GM23338 (cell line): ENCODE measurements around the gene CD4. TPM values are rescaled to one million over a fixed set of nuclear protein-coding genes. Genes with fewer than 3 reads are reported as not detected.
A peak's percentile ranks its signal among the peaks of the same experiment; 100 is the strongest.

ENCODE experiments used
- ATAC-seq: fragments of 200-7000 bp; cut with Tn5 transposase; 3 replicates; pipeline ENCODE4 v1.9.1; 2020
- DNase-seq: peaks from one replicate; pipeline ENCODE4 v3.0.0-alpha.2; 2015; ENCODE audit warnings: low spot score
- H2AFZ ChIP-seq: fragments of 200-600 bp; sonication (generic); 2 replicates; pipeline ENCODE4 v1.8.0; 2016; ENCODE audit warnings: antibody characterized with exemption, mild to moderate bottlenecking, moderate library complexity
- H3F3A ChIP-seq: fragments of 200-600 bp; sonication (generic); replicated peaks from 2 replicates; pipeline ENCODE4 v1.8.0; 2017; ENCODE audit warnings: antibody characterized with exemption, mixed run types, low read depth
- H3K27ac ChIP-seq: fragments of 200-600 bp; sonication (generic); 2 replicates; pipeline ENCODE4 v1.6.1; 2016; ENCODE audit warnings: low read depth
- H3K27me3 ChIP-seq: fragments of 200-600 bp; sonication (generic); 2 replicates; pipeline ENCODE4 v1.8.0; 2016; ENCODE audit warnings: mild to moderate bottlenecking, mixed run types, moderate library complexity; ENCODE audit not compliant: insufficient read depth
- H3K36me3 ChIP-seq: fragments of 200-600 bp; sonication (generic); 2 replicates; pipeline ENCODE4 v1.8.0; 2016; ENCODE audit warnings: mild to moderate bottlenecking; ENCODE audit not compliant: insufficient read depth
- H3K4me1 ChIP-seq: fragments of 200-600 bp; sonication (generic); 2 replicates; pipeline ENCODE4 v1.8.0; 2016; ENCODE audit warnings: mild to moderate bottlenecking, moderate library complexity; ENCODE audit not compliant: insufficient read depth
- H3K4me2 ChIP-seq: fragments of 200-600 bp; sonication (generic); 2 replicates; pipeline ENCODE4 v1.7.1; 2017; ENCODE audit warnings: mixed run types
- H3K4me3 ChIP-seq: fragments of 200-600 bp; sonication (generic); 2 replicates; pipeline ENCODE4 v1.6.1; 2016; ENCODE audit warnings: mixed run types
- H3K79me2 ChIP-seq: fragments of 200-600 bp; sonication (generic); replicated peaks from 2 replicates; pipeline ENCODE4 v1.8.0; 2017; ENCODE audit warnings: mild to moderate bottlenecking; ENCODE audit not compliant: insufficient read depth
- H3K9me2 ChIP-seq: fragments of 200-600 bp; sonication (generic); 2 replicates; pipeline ENCODE4 v1.8.0; 2017; ENCODE audit not compliant: insufficient read depth
- H4K20me1 ChIP-seq: fragments of 200-600 bp; sonication (generic); replicated peaks from 2 replicates; pipeline ENCODE4 v1.8.0; 2017; ENCODE audit warnings: mild to moderate bottlenecking; ENCODE audit not compliant: insufficient read depth
- H3K27ac Mint-ChIP-seq: 2 replicates; pipeline ENCODE4 v1.8.0; 2020; ENCODE audit warnings: inconsistent platforms, mild to moderate bottlenecking, moderate library complexity, mixed read lengths
- H3K27me3 Mint-ChIP-seq: 3 replicates; pipeline ENCODE4 v1.8.0; 2022; ENCODE audit warnings: low read depth, mild to moderate bottlenecking, moderate library complexity, mixed read lengths, inconsistent platforms; ENCODE audit not compliant: insufficient read depth, poor library complexity
- H3K36me3 Mint-ChIP-seq: 3 replicates; pipeline ENCODE4 v1.8.0; 2021; ENCODE audit warnings: low read depth, mild to moderate bottlenecking, inconsistent platforms, moderate library complexity, mixed read lengths
- H3K4me1 Mint-ChIP-seq: 3 replicates; pipeline ENCODE4 v1.8.0; 2020; ENCODE audit warnings: mild to moderate bottlenecking, inconsistent platforms, mixed read lengths
- H3K4me3 Mint-ChIP-seq: 3 replicates; pipeline ENCODE4 v1.8.0; 2021; ENCODE audit warnings: moderate library complexity, mild to moderate bottlenecking, inconsistent platforms, mixed read lengths
- H3K9me3 Mint-ChIP-seq: 3 replicates; pipeline ENCODE4 v1.8.0; 2020; ENCODE audit warnings: moderate library complexity, mild to moderate bottlenecking, inconsistent platforms, mixed read lengths
- CREB1 ChIP-seq: fragments of 250-450 bp; sonication (Bioruptor Pico); IDR thresholded peaks from 2 replicates; pipeline ENCODE4 v1.5.0; 2020; ENCODE audit warnings: low read depth, mild to moderate bottlenecking, moderate library complexity
- EZH2phosphoT487 ChIP-seq: fragments of 200-600 bp; sonication (generic); IDR thresholded peaks from one replicate; pipeline ENCODE4 v1.8.1; 2018; ENCODE audit warnings: antibody characterized with exemption; ENCODE audit not compliant: unreplicated experiment
- JUNB ChIP-seq: IDR thresholded peaks from one replicate; pipeline ENCODE4 v1.6.1; 2016; ENCODE audit warnings: antibody characterized with exemption; ENCODE audit not compliant: unreplicated experiment
- NANOG ChIP-seq: IDR thresholded peaks from 2 replicates; pipeline ENCODE4 v1.6.1; 2016; ENCODE audit warnings: antibody characterized with exemption, borderline replicate concordance
- ZNF331 ChIP-seq: fragments of 250-450 bp; sonication (Bioruptor Pico); IDR thresholded peaks from 2 replicates; pipeline ENCODE4 v1.5.0; 2020; ENCODE audit warnings: low read depth, mild to moderate bottlenecking, moderate library complexity
- polyA plus RNA-seq: library from polyadenylated mRNA; unstranded; fragments of >200 nt; fragmentation: Nextera tagmentation; extraction: Ambion mirVana; gene quantifications from 2 replicates; pipeline ENCODE4 v1.2.1, GENCODE V29; 2016
- total RNA-seq: library from RNA; depleted of rRNA; stranded (reverse); fragments of >200 nt; shearing (Covaris generic); gene quantifications from 2 replicates; pipeline ENCODE4 v1.2.3, GENCODE V29; 2014
- TF ChIP-seq, protein P1 (sequence below), 2 experiments: fragments of 200-600 bp in 1 of 2; sonication (generic) in 1 of 2; conservative IDR thresholded peaks; 2 replicates each; pipeline versions ENCODE4 v1.5.1 to v1.6.1; 2016 to 2017; ENCODE audit warnings: antibody characterized with exemption in 2 of 2, low read depth in 2 of 2, mild to moderate bottlenecking in 2 of 2, moderate library complexity in 1 of 2
- TF ChIP-seq, protein P2 (sequence below): fragments of 250-450 bp; sonication (Bioruptor Pico); IDR thresholded peaks from 2 replicates; pipeline ENCODE4 v1.5.0; 2020; ENCODE audit warnings: mild to moderate bottlenecking, moderate library complexity

The CD4 gene
- total and polyA plus RNA-seq, 2 experiments from 2014 or later: 1.5 to 2.0 TPM

DNA sequence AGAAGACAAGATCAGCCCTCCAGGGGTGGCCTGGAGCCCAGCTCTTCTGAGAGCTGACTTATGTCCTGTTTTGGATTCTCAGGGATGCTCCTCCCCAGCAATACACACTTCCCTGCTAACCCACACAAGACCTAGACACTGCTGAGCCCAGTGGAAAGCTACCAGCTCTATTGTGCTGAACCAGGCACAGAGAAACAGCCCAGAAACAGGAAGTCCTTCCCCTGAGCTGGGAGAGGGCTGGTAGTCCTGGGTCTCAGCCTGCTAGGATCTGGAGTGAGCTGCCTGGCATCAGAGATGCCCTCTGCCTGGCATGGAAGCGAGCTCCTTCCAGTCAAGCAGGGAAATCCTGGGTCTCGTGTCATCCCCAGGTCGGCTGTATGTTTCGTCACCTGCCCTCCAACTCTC lies 18.2 kb upstream of the CD4 start:
- 0 out of 2 replicates have a peak overlapping the region, but pooled peaks have one; percentile 45 for H3K27ac ChIP-seq
- no peak overlapping the region; the same call in 2 of the 3 replicates for H3K4me3 Mint-ChIP-seq
- ATAC-seq: no peak

More for the DNA sequence above, 18.2 kb upstream of the CD4 start:
- Histone ChIP-seq H3K4me3 (no peak overlapping the region; the same call in 1 of the 2 replicates), H3K4me1 (peaks cover 43% of the 10 kb centered on the region), H3K36me3 (no peaks in the 10 kb centered on the region), H3K4me2 (no peak overlapping the region; the same call in 1 of the 2 replicates), H3F3A (peaks cover 40% of the 10 kb centered on the region), H3K27me3 (peaks cover 59% of the 10 kb centered on the region), H2AFZ (no peak overlapping the region), H3K9me2 (no peaks in the 10 kb centered on the region), H4K20me1 (peaks cover 20% of the 10 kb centered on the region), H3K79me2 (peaks cover 20% of the 10 kb centered on the region)
- Mint-ChIP-seq H3K27me3 (peaks cover 44% of the 10 kb centered on the region), H3K36me3 (peaks cover 23% of the 10 kb centered on the region), H3K4me1 (peaks cover 61% of the 10 kb centered on the region), H3K9me3 (no peaks in the 10 kb centered on the region; the same call in 2 of the 3 replicates), H3K27ac (no peak overlapping the region)
- TF ChIP-seq CREB1 (CRISPR knock-in tag) (no peak), EZH2phosphoT487 (no peak), NANOG (no peak), JUNB (no peak), ZNF331 (CRISPR knock-in tag) (no peak)
- TF ChIP-seq, protein P1, sequence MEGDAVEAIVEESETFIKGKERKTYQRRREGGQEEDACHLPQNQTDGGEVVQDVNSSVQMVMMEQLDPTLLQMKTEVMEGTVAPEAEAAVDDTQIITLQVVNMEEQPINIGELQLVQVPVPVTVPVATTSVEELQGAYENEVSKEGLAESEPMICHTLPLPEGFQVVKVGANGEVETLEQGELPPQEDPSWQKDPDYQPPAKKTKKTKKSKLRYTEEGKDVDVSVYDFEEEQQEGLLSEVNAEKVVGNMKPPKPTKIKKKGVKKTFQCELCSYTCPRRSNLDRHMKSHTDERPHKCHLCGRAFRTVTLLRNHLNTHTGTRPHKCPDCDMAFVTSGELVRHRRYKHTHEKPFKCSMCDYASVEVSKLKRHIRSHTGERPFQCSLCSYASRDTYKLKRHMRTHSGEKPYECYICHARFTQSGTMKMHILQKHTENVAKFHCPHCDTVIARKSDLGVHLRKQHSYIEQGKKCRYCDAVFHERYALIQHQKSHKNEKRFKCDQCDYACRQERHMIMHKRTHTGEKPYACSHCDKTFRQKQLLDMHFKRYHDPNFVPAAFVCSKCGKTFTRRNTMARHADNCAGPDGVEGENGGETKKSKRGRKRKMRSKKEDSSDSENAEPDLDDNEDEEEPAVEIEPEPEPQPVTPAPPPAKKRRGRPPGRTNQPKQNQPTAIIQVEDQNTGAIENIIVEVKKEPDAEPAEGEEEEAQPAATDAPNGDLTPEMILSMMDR (conservative IDR thresholded peaks at IDR 0.05; ENCODE audit: low read depth in 2 of 2): no peak
- TF ChIP-seq, protein P2, sequence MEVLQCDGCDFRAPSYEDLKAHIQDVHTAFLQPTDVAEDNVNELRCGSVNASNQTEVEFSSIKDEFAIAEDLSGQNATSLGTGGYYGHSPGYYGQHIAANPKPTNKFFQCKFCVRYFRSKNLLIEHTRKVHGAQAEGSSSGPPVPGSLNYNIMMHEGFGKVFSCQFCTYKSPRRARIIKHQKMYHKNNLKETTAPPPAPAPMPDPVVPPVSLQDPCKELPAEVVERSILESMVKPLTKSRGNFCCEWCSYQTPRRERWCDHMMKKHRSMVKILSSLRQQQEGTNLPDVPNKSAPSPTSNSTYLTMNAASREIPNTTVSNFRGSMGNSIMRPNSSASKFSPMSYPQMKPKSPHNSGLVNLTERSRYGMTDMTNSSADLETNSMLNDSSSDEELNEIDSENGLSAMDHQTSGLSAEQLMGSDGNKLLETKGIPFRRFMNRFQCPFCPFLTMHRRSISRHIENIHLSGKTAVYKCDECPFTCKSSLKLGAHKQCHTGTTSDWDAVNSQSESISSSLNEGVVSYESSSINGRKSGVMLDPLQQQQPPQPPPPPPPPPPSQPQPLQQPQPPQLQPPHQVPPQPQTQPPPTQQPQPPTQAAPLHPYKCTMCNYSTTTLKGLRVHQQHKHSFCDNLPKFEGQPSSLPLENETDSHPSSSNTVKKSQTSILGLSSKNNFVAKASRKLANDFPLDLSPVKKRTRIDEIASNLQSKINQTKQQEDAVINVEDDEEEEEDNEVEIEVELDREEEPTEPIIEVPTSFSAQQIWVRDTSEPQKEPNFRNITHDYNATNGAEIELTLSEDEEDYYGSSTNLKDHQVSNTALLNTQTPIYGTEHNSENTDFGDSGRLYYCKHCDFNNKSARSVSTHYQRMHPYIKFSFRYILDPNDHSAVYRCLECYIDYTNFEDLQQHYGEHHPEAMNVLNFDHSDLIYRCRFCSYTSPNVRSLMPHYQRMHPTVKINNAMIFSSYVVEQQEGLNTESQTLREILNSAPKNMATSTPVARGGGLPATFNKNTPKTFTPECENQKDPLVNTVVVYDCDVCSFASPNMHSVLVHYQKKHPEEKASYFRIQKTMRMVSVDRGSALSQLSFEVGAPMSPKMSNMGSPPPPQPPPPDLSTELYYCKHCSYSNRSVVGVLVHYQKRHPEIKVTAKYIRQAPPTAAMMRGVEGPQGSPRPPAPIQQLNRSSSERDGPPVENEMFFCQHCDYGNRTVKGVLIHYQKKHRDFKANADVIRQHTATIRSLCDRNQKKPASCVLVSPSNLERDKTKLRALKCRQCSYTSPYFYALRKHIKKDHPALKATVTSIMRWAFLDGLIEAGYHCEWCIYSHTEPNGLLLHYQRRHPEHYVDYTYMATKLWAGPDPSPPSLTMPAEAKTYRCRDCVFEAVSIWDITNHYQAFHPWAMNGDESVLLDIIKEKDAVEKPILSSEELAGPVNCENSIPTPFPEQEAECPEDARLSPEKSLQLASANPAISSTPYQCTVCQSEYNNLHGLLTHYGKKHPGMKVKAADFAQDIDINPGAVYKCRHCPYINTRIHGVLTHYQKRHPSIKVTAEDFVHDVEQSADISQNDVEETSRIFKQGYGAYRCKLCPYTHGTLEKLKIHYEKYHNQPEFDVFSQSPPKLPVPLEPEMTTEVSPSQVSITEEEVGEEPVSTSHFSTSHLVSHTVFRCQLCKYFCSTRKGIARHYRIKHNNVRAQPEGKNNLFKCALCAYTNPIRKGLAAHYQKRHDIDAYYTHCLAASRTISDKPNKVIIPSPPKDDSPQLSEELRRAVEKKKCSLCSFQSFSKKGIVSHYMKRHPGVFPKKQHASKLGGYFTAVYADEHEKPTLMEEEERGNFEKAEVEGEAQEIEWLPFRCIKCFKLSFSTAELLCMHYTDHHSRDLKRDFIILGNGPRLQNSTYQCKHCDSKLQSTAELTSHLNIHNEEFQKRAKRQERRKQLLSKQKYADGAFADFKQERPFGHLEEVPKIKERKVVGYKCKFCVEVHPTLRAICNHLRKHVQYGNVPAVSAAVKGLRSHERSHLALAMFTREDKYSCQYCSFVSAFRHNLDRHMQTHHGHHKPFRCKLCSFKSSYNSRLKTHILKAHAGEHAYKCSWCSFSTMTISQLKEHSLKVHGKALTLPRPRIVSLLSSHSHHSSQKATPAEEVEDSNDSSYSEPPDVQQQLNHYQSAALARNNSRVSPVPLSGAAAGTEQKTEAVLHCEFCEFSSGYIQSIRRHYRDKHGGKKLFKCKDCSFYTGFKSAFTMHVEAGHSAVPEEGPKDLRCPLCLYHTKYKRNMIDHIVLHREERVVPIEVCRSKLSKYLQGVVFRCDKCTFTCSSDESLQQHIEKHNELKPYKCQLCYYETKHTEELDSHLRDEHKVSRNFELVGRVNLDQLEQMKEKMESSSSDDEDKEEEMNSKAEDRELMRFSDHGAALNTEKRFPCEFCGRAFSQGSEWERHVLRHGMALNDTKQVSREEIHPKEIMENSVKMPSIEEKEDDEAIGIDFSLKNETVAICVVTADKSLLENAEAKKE (CRISPR knock-in tag): no peak
- no peak for DNase-seq
